Activated T-cell treated with anti-CD3 and anti-CD28 coated beads, Interleukin-2, amount 50 U/mL, for 4 hours (primary cell): ENCODE measurements around the gene PAN2. TPM values are rescaled to one million over a fixed set of nuclear protein-coding genes. Genes with fewer than 3 reads are reported as not detected.
"Not testable (repeated sequence)": the region's sequence is repeated elsewhere in the genome, so short reads cannot be mapped to it uniquely, and the experiment has no call there.

Source experiments
- ATAC-seq, 2 donors: fragments of 200-7000 bp; cut with Tn5 transposase; one replicate each; pipeline ENCODE4 v1.10.0; 2021
- DNase-seq: peaks from one replicate; pipeline ENCODE4 v3.0.0-alpha.2; 2020
- H3K27me3 Mint-ChIP-seq: one replicate; pipeline ENCODE4 v1.8.0; 2021; ENCODE audit warnings: low read depth, mixed read lengths
- H3K36me3 Mint-ChIP-seq: one replicate; pipeline ENCODE4 v1.8.0; 2022; ENCODE audit warnings: mixed read lengths; ENCODE audit not compliant: insufficient read depth
- H3K4me1 Mint-ChIP-seq: one replicate; pipeline ENCODE4 v1.8.0; 2021; ENCODE audit warnings: low read depth, mixed read lengths
- H3K4me3 Mint-ChIP-seq: one replicate; pipeline ENCODE4 v1.8.0; 2021; ENCODE audit warnings: mild to moderate bottlenecking, moderate library complexity, mixed read lengths
- H3K9me3 Mint-ChIP-seq: one replicate; pipeline ENCODE4 v1.8.0; 2021; ENCODE audit warnings: mixed read lengths
- total RNA-seq, 3 donors: library from RNA; stranded (reverse); gene quantifications; one replicate each; pipeline ENCODE4 v1.2.1, GENCODE V29; 2021

Gene PAN2
- total RNA-seq, 3 donors from 2014 or later: 16.4 to 20.3 (median 17.3) TPM

DNA sequence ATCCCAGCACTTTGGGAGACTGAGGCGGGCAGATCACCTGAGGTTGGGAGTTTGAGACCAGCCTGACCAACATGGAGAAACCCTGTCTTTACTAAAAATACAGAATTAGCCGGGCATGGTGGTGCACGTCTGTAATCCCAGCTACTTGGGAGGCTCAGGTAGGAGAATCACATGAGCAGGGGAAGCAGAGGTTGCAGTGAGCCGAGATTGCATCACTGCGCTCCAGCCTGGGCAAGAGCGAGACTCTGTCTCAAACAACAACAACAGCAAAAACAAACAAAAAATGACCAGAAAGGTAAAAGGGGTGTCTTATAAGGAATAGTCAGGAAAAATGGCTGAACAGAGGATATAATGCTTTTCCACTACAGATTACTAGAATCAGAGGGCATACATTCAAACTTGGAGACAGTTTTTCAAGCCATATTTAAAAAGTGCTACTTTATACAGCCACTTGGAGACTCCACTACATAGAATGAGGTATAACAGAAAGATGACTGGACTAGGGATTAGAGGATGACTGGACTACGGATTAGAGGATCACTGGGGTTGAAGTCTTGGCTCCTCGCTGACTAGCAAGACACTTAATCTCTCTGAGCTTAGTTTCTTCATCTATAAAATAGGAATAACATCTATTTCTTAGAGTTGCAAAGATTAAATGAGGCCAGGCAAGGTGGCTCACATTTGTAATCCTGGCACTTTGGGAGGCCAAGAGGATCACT, 28.8 kb downstream of the PAN2 start:
- DNase-seq: no peak
- H3K4me3 Mint-ChIP-seq: no peak overlapping the region
- no peak for ATAC-seq
- H3K36me3 Mint-ChIP-seq: peaks cover 15% of the 10 kb centered on the region
- no peaks in the 10 kb centered on the region for H3K9me3 Mint-ChIP-seq
- peaks cover 19% of the 10 kb centered on the region for H3K4me1 Mint-ChIP-seq
- H3K27me3 Mint-ChIP-seq: no peaks in the 10 kb centered on the region

DNA sequence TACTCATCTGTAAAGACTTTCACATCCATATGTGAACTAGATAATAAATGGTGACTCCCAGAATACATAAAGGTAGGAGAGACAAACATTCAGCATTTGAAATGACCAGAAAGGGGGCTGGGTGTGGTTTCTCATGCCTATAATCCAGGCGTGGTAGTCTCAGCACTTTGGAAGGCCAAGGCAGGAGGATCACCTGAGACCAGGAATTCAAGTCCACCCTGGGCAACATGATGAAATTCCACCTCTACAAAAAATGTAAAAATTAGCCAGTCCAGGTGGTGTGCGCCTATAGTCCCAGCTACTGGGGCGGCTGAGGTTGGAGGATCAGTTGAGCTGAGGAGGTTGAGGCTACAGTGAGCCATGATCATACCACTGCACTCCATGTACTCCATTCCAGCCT, 29.5 kb downstream of the PAN2 start:
- Mint-ChIP-seq H3K4me3 (no peak overlapping the region), H3K4me1 (peaks cover 19% of the 10 kb centered on the region), H3K27me3 (no peaks in the 10 kb centered on the region), H3K9me3 (no peaks in the 10 kb centered on the region), H3K36me3 (peaks cover 10% of the 10 kb centered on the region)
- ATAC-seq (no peak), DNase-seq (no peak)

- H3K27me3 Mint-ChIP-seq: no peaks in the 10 kb centered on the region
- H3K4me3 Mint-ChIP-seq: peak overlapping the region; percentile 94
- H3K4me1 Mint-ChIP-seq: peaks cover 50% of the 10 kb centered on the region
- DNase-seq: no peak
- no peak for ATAC-seq
- peaks cover 10% of the 10 kb centered on the region for H3K36me3 Mint-ChIP-seq
- no peaks in the 10 kb centered on the region for H3K9me3 Mint-ChIP-seq
Measured at GRCh38 chr12:56300644-56301464, 32.9 kb downstream of the PAN2 start.

- no peaks in the 10 kb centered on the region for H3K9me3 Mint-ChIP-seq
- H3K4me1 Mint-ChIP-seq: peaks cover 50% of the 10 kb centered on the region
- no peaks in the 10 kb centered on the region for H3K27me3 Mint-ChIP-seq
- H3K4me3 Mint-ChIP-seq: peak within 1 kb of the TSS; percentile 94
- ATAC-seq (peak; percentile 95), DNase-seq (peak; percentile 98)
- peaks cover 7% of the 10 kb centered on the region for H3K36me3 Mint-ChIP-seq
Measured at GRCh38 chr12:56299853-56300643, 33.8 kb downstream of the PAN2 start, which contains the start of gene CS. Gene CS, minus strand, starts transcription at chr12:56300330. Its CDS starts 129 bp downstream, at chr12:56300201.

DNA sequence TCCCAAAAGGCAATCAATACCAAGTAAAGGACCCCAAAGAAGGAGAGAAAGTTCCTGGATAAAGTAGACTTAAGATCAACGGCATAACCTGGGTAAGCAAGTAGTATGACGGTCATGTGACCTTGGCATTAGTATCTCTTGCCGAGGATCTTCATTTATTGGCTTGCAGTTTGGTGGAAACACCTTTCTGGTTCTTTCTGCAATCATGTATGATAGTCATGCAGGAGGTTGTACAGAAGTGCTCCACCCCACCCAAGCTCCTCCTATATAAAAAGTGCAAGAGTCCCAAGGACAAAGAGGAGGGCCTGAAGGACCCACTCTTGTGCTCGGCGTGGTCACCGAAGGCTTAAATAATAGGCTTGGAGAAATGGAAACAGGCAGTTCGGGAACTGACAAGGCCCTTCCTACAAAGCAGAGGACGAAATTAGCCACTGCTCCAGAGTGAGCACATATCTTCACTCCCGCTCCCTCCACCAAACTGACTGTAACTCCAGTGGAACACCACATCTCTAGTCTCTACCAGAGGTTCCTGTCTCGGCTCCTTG, 34.4 kb downstream of the PAN2 start:
- H3K4me3 Mint-ChIP-seq: peak overlapping the region; percentile 94
- DNase-seq (peak; percentile 9), ATAC-seq (peak; percentile 20 to 26)
- H3K9me3 Mint-ChIP-seq: no peaks in the 10 kb centered on the region
- H3K27me3 Mint-ChIP-seq: no peaks in the 10 kb centered on the region
- H3K36me3 Mint-ChIP-seq: peaks cover 5% of the 10 kb centered on the region
- H3K4me1 Mint-ChIP-seq: peaks cover 50% of the 10 kb centered on the region

GRCh38 chr12:56298828-56299227, 35.0 kb downstream of the PAN2 start:
- peaks cover 5% of the 10 kb centered on the region for H3K36me3 Mint-ChIP-seq
- DNase-seq (no peak), ATAC-seq (no peak)
- H3K4me1 Mint-ChIP-seq: peaks cover 53% of the 10 kb centered on the region
- H3K9me3 Mint-ChIP-seq: no peaks in the 10 kb centered on the region
- no peaks in the 10 kb centered on the region for H3K27me3 Mint-ChIP-seq
- peak overlapping the region; percentile 94 for H3K4me3 Mint-ChIP-seq

GRCh38 chr12:56297400-56297799, 36.4 kb downstream of the PAN2 start:
- Mint-ChIP-seq H3K4me3 (peak overlapping the region; percentile 45), H3K4me1 (peaks cover 56% of the 10 kb centered on the region)

GRCh38 chr12:56296295-56296694, 37.5 kb downstream of the PAN2 start:
- ATAC-seq (no peak), DNase-seq (no peak)
- peaks cover 54% of the 10 kb centered on the region for H3K4me1 Mint-ChIP-seq
- H3K27me3 Mint-ChIP-seq: no peaks in the 10 kb centered on the region
- H3K4me3 Mint-ChIP-seq: no peak overlapping the region
- H3K9me3 Mint-ChIP-seq: no peaks in the 10 kb centered on the region
- peaks cover 11% of the 10 kb centered on the region for H3K36me3 Mint-ChIP-seq

More at GRCh38 chr12:56297400-56297799, 36.4 kb downstream of the PAN2 start:
- no peak for DNase-seq
- H3K36me3 Mint-ChIP-seq: peaks cover 7% of the 10 kb centered on the region
- H3K27me3 Mint-ChIP-seq: no peaks in the 10 kb centered on the region
- ATAC-seq: no peak
- H3K9me3 Mint-ChIP-seq: no peaks in the 10 kb centered on the region

GRCh38 chr12:56293795-56294194, 40.0 kb downstream of the PAN2 start:
- Mint-ChIP-seq H3K9me3 (no peaks in the 10 kb centered on the region), H3K4me1 (peaks cover 54% of the 10 kb centered on the region), H3K36me3 (peaks cover 19% of the 10 kb centered on the region), H3K27me3 (no peaks in the 10 kb centered on the region), H3K4me3 (no peak overlapping the region)
- DNase-seq (no peak), ATAC-seq (no peak)

DNA sequence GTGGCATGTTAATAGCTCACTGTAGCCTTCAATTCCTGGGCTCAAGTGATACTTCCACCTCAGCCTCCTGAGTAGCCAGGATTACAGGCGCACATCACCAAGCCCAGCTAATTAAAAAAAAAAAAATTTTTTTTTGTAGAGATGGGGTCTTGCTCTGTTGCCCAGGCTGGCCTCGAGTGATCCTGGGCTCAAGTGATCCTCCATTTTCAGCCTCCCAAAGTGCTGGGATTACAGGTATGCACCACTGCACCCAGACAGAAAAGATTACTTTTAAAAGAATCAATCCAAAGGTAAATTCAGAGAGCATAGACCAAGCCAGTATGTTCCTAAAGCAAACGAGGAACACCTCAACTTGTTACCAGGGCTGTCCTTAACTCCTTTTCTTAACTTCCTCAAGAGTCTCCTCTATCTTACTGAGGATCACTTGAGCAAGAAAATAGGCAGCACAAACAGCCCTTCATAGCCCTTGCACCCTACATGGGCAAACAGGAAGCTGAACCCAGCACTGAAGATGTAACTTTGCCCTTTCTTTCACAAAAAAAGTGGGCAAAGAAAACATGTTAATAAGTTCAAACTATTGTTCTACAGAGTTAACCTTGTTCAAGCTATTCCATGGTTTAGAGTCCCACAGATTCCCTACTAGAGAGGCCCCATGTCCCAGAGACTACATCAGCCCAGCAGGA, 45.0 kb downstream of the PAN2 start:
- Mint-ChIP-seq H3K4me1 (peaks cover 24% of the 10 kb centered on the region), H3K9me3 (no peaks in the 10 kb centered on the region), H3K4me3 (no peak overlapping the region), H3K36me3 (peaks cover 30% of the 10 kb centered on the region), H3K27me3 (no peaks in the 10 kb centered on the region)
- ATAC-seq (no peak), DNase-seq (no peak)

DNA sequence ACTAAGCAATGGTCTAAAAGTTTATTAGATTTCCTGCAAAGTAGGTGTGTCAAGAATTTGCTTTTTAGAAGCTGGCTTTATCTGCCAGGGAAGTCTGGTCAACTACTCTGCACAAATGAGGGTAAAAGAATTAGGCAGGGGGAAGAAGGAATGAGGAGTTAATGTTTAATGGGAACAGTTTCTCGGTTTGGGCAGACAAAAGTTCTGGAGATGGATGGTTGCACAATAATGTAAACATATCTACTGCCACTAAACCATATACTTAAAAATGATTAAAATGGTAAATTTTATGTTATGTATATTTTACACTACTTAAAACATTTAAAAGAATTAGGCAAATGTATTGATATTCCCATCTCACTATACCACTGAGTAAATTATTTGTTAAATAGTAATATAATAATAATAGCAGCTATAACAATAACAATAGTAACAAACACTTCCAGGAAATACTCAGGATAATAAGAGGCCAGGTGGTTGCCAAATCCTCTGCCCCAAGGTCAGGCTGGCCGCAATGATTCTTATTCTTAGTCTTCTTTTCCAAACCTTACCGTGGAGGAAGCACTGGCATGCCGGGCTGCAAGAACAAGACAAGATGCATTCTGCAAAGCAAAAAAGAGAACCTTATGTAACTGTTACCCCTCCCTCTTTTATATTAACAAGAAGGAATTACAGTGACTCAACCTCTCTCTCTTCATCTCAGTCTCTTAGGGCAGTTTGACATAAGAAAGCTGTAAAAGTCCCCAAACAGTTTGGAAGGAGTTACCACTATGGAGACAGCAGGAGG, 47.6 kb downstream of the PAN2 start:
- ATAC-seq: no peak
- Mint-ChIP-seq H3K36me3 (peaks cover 44% of the 10 kb centered on the region), H3K27me3 (no peaks in the 10 kb centered on the region), H3K4me3 (no peak overlapping the region), H3K9me3 (no peaks in the 10 kb centered on the region), H3K4me1 (peaks cover 12% of the 10 kb centered on the region)
- no peak for DNase-seq

- not testable (repeated sequence) for H3K4me3 Mint-ChIP-seq, ATAC-seq
Measured at GRCh38 chr12:56284263-56284662, 49.5 kb downstream of the PAN2 start.

GRCh38 chr12:56282579-56282978, 51.2 kb downstream of the PAN2 start:
- Mint-ChIP-seq H3K9me3 (no peaks in the 10 kb centered on the region), H3K4me1 (no peaks in the 10 kb centered on the region), H3K4me3 (no peak overlapping the region), H3K36me3 (peaks cover 44% of the 10 kb centered on the region), H3K27me3 (no peaks in the 10 kb centered on the region)
- ATAC-seq (no peak), DNase-seq (no peak)

More at GRCh38 chr12:56284263-56284662, 49.5 kb downstream of the PAN2 start:
- not testable (repeated sequence) for H3K27me3 Mint-ChIP-seq, H3K4me1 Mint-ChIP-seq, DNase-seq, H3K9me3 Mint-ChIP-seq
- peaks cover 40% of the 10 kb centered on the region for H3K36me3 Mint-ChIP-seq
